H1 (cell line): ENCODE results near the gene DLST.

ENCODE experiments used
- ATF3 ChIP-seq: IDR thresholded peaks from 2 replicates; pipeline ENCODE4 v1.6.1; 2011; ENCODE audit warnings: low read depth, mild to moderate bottlenecking, low read length; ENCODE audit not compliant: insufficient read depth
- CBX5 ChIP-seq: fragments of 300-800, 300-1000 bp; sonication (generic); IDR thresholded peaks from 2 replicates; pipeline ENCODE4 v1.7.1; 2016; ENCODE audit warnings: antibody characterized with exemption, low read length, low read depth
- CHD2 ChIP-seq: IDR thresholded peaks from 2 replicates; pipeline ENCODE4 v1.6.1; 2012; ENCODE audit warnings: low read length, improper control_type of control experiment
- CTCF ChIP-seq, 3 experiments: IDR thresholded peaks; 1 replicate in 2 of 3; 2 replicates in 1 of 3; pipeline versions ENCODE4 v1.5.1 to v1.6.1; 2011; ENCODE audit warnings: low read length in 3 of 3, mild to moderate bottlenecking in 3 of 3, inconsistent platforms in 2 of 3, low read depth in 1 of 3, moderate library complexity in 1 of 3; ENCODE audit not compliant: insufficient read depth in 1 of 3; ENCODE audit errors: control extremely low read depth in 1 of 3
- E2F6 ChIP-seq: IDR thresholded peaks from 2 replicates; pipeline ENCODE4 v1.6.1; 2012; ENCODE audit warnings: inconsistent platforms
- EZH2 ChIP-seq: fragments of 200-600 bp; sonication (generic); IDR thresholded peaks from 2 replicates; pipeline ENCODE4 v1.7.1; 2012; ENCODE audit warnings: low read depth, mild to moderate bottlenecking, moderate library complexity, low read length, inconsistent platforms; ENCODE audit not compliant: severe bottlenecking
- MAX ChIP-seq: IDR thresholded peaks from 2 replicates; pipeline ENCODE4 v1.6.1; 2012; ENCODE audit warnings: inconsistent platforms
- POLR2A ChIP-seq, 2 experiments: IDR thresholded peaks; 1 replicate in 1 of 2; 2 replicates in 1 of 2; pipeline ENCODE4 v1.6.1; 2011; ENCODE audit warnings: low read depth in 2 of 2, low read length in 2 of 2, mild to moderate bottlenecking in 2 of 2; ENCODE audit errors: control extremely low read depth in 1 of 2
- RAD21 ChIP-seq, 2 experiments: IDR thresholded peaks in 1 of 2; conservative IDR thresholded peaks in 1 of 2; 2 replicates each; pipeline ENCODE4 v1.6.1; 2011; ENCODE audit warnings: low read depth in 2 of 2, low read length in 2 of 2, improper control_type of control experiment in 1 of 2, inconsistent platforms in 1 of 2, mild to moderate bottlenecking in 1 of 2, moderate library complexity in 1 of 2
- TBP ChIP-seq: IDR thresholded peaks from 2 replicates; pipeline ENCODE4 v1.6.1; 2011; ENCODE audit warnings: low read depth, low read length, improper control_type of control experiment

GRCh38 chr14:74905595-74906142 is 24.0 kb downstream of the DLST start:
- peak; percentile 84 to 97 (median 92) for TF ChIP-seq CTCF (IDR thresholded peaks at IDR 0.05; ENCODE audit: control extremely low read depth in 1 of 3, insufficient read depth in 1 of 3, low read depth in 1 of 3, low read length in 3 of 3)
- no peak for TF ChIP-seq CBX5
- no peak for TF ChIP-seq CHD2
- peak in 1 of 2 experiments; percentile 57; a peak in 1 of 3 replicates for TF ChIP-seq POLR2A (IDR thresholded peaks at IDR 0.05; ENCODE audit: control extremely low read depth in 1 of 2, low read depth in 2 of 2, low read length in 2 of 2)
- no peak for TF ChIP-seq ATF3
- no peak for TF ChIP-seq EZH2
- peak; percentile 69 to 73 for TF ChIP-seq RAD21 (IDR thresholded peaks at IDR 0.05 in 1 of 2, conservative IDR thresholded peaks at IDR 0.05 in 1 of 2; ENCODE audit: low read depth in 2 of 2, low read length in 2 of 2)
- 0 out of 2 replicates have a peak, but pooled peaks have one; percentile 49 for TF ChIP-seq E2F6
- peak; percentile 99 for TF ChIP-seq MAX
- no peak for TF ChIP-seq TBP
